ENCODE measurements around the gene KDM1B.
"Not testable (repeated sequence)": the region's sequence is repeated elsewhere in the genome, so short reads cannot be mapped to it uniquely, and the experiment has no call there.

DNA sequence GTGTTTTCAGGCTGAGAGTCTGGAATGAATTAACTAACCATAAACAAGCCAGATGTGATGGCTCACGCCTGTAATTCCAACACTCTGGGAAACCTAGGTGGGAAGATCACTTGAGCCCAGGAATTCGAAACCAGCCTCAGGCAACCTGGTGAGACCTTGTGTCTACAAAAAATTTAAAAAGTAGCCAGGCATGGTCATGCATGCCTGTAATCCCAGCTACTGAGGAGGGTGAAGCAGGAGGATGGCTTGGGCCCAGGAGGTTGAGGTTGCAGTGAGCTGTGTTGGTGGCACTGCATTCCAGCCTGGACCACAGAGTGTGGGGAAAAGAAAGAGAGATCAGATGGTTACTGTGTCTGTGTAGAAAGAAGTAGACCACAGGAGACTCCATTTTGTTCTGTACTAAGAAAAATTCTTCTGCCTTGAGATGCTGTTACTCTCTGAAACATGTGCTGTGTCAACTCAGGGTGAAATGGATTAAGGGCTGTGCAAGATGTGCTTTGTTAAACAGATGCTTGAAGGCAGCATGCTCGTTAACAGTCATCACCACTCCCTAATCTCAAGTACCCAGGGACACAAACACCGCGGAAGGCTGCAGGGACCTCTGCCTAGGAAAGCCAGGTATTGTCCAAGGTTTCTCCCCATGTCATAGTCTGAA, 71.4 kb downstream of the KDM1B start:
- TF ChIP-seq, protein P1, sequence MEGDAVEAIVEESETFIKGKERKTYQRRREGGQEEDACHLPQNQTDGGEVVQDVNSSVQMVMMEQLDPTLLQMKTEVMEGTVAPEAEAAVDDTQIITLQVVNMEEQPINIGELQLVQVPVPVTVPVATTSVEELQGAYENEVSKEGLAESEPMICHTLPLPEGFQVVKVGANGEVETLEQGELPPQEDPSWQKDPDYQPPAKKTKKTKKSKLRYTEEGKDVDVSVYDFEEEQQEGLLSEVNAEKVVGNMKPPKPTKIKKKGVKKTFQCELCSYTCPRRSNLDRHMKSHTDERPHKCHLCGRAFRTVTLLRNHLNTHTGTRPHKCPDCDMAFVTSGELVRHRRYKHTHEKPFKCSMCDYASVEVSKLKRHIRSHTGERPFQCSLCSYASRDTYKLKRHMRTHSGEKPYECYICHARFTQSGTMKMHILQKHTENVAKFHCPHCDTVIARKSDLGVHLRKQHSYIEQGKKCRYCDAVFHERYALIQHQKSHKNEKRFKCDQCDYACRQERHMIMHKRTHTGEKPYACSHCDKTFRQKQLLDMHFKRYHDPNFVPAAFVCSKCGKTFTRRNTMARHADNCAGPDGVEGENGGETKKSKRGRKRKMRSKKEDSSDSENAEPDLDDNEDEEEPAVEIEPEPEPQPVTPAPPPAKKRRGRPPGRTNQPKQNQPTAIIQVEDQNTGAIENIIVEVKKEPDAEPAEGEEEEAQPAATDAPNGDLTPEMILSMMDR (IDR thresholded peaks at IDR 0.05): not testable (repeated sequence)
- not testable (repeated sequence) for TF ChIP-seq POLR2A, POLR2AphosphoS5 (IDR thresholded peaks at IDR 0.05)

Data from gastroesophageal sphincter (tissue), 3 donors.